ENCODE results near the gene TMEM263.
"Not testable (repeated sequence)": the region's sequence is repeated elsewhere in the genome, so short reads cannot be mapped to it uniquely, and the experiment has no call there.

Gene TMEM263

GRCh38 chr12:106955377-106956047 lies at the start of gene TMEM263:
Gene TMEM263, plus strand, starts transcription at chr12:106955907. Its CDS starts 11,210 bp downstream, at chr12:106967117.
- peak; percentile 67 for DNase-seq (ENCODE audit: low read depth)

GRCh38 chr12:106906715-106907114 lies 49.0 kb upstream of the TMEM263 start:
- DNase-seq (ENCODE audit: low read depth) = no peak

GRCh38 chr12:106907411-106907810 lies 48.3 kb upstream of the TMEM263 start:
- DNase-seq (ENCODE audit: low read depth) = no peak

GRCh38 chr12:106907846-106908245 lies 47.9 kb upstream of the TMEM263 start:
- DNase-seq (ENCODE audit: low read depth) = no peak

GRCh38 chr12:106908561-106908960 lies 47.1 kb upstream of the TMEM263 start:
- no peak for DNase-seq (ENCODE audit: low read depth)

GRCh38 chr12:106910202-106910601 lies 45.5 kb upstream of the TMEM263 start:
- DNase-seq (ENCODE audit: low read depth) = no peak

- DNase-seq (ENCODE audit: low read depth) = no peak
Measured at GRCh38 chr12:106911581-106911980, 44.1 kb upstream of the TMEM263 start.

- DNase-seq (ENCODE audit: low read depth) = no peak
Measured at GRCh38 chr12:106913456-106913855, 42.3 kb upstream of the TMEM263 start.

GRCh38 chr12:106914796-106915634 lies 40.7 kb upstream of the TMEM263 start:
- no peak for DNase-seq (ENCODE audit: low read depth)

- DNase-seq (ENCODE audit: low read depth) = no peak
Measured at GRCh38 chr12:106915635-106916026, 40.1 kb upstream of the TMEM263 start.

- no peak for DNase-seq (ENCODE audit: low read depth)
Measured at GRCh38 chr12:106917503-106917902, 38.2 kb upstream of the TMEM263 start.

GRCh38 chr12:106918746-106919145 lies 37.0 kb upstream of the TMEM263 start:
- DNase-seq (ENCODE audit: low read depth) = no peak

GRCh38 chr12:106919910-106920544 lies 35.7 kb upstream of the TMEM263 start:
- no peak for DNase-seq (ENCODE audit: low read depth)

- DNase-seq (ENCODE audit: low read depth) = not testable (repeated sequence)
Measured at GRCh38 chr12:106921976-106922375, 33.7 kb upstream of the TMEM263 start.

GRCh38 chr12:106923594-106923993 lies 32.1 kb upstream of the TMEM263 start:
- DNase-seq (ENCODE audit: low read depth) = not testable (repeated sequence)

- DNase-seq (ENCODE audit: low read depth) = no peak
Measured at GRCh38 chr12:106924268-106924861, 31.3 kb upstream of the TMEM263 start.

GRCh38 chr12:106926657-106927056 lies 29.1 kb upstream of the TMEM263 start:
- DNase-seq (ENCODE audit: low read depth) = no peak

- DNase-seq (ENCODE audit: low read depth) = no peak
Measured at GRCh38 chr12:106934277-106934676, 21.4 kb upstream of the TMEM263 start.

- DNase-seq (ENCODE audit: low read depth) = no peak
Measured at GRCh38 chr12:106941481-106942156, 14.1 kb upstream of the TMEM263 start.

GRCh38 chr12:106942775-106943174 lies 12.9 kb upstream of the TMEM263 start:
- no peak for DNase-seq (ENCODE audit: low read depth)

- DNase-seq (ENCODE audit: low read depth) = no peak
Measured at GRCh38 chr12:106945261-106945851, 10.4 kb upstream of the TMEM263 start.
